ENCODE results near the gene IL11. TPM values are rescaled to one million over a fixed set of nuclear protein-coding genes. Genes with fewer than 3 reads are reported as not detected.
A peak's percentile ranks its signal among the peaks of the same experiment; 100 is the strongest.
"Not testable (repeated sequence)": the region's sequence is repeated elsewhere in the genome, so short reads cannot be mapped to it uniquely, and the experiment has no call there.

IL11 gene
- total RNA-seq, 4 donors from 2014 or later, result 0.48 TPM; not detected in 3

GRCh38 chr19:55339889-55340783 is 30.1 kb downstream of the IL11 start:
- H3K4me1 ChIP-seq, result peaks cover 6 to 33% (median 21%) of the 10 kb centered on the region in 4 donors
- in situ Hi-C loops (cut with MboI; ENCODE audit: low pct_ligation_motif_present in 1 of 4, low pct_unique_long_range_greater_than_20kb in 1 of 4, low sequenced_read_pairs in 3 of 4), result no loop called here
- no peak for TF ChIP-seq POLR2A (IDR thresholded peaks at IDR 0.05)
- TF ChIP-seq, protein P1, sequence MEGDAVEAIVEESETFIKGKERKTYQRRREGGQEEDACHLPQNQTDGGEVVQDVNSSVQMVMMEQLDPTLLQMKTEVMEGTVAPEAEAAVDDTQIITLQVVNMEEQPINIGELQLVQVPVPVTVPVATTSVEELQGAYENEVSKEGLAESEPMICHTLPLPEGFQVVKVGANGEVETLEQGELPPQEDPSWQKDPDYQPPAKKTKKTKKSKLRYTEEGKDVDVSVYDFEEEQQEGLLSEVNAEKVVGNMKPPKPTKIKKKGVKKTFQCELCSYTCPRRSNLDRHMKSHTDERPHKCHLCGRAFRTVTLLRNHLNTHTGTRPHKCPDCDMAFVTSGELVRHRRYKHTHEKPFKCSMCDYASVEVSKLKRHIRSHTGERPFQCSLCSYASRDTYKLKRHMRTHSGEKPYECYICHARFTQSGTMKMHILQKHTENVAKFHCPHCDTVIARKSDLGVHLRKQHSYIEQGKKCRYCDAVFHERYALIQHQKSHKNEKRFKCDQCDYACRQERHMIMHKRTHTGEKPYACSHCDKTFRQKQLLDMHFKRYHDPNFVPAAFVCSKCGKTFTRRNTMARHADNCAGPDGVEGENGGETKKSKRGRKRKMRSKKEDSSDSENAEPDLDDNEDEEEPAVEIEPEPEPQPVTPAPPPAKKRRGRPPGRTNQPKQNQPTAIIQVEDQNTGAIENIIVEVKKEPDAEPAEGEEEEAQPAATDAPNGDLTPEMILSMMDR (IDR thresholded peaks at IDR 0.05), result no peak
- peak; percentile 98 to 99 (median 99) for TF ChIP-seq POLR2AphosphoS5 (IDR thresholded peaks at IDR 0.05)
- H3K9me3 ChIP-seq, result no peaks in the 10 kb centered on the region
- no peaks in the 10 kb centered on the region for H3K27me3 ChIP-seq
- no peaks in the 10 kb centered on the region for H3K36me3 ChIP-seq
- DNase-seq, result peak; percentile 46
- 0 to 3% methylated on average over 2 to 31 of the region's 44 CpGs for WGBS, 2 donors (ENCODE audit: low coverage in 1 of 2)
- peak overlapping the region; percentile 83 to 99 (median 96) for H3K27ac ChIP-seq
- intact Hi-C loops (cut with DNase I; ENCODE audit: low total_unique reads), result loop anchor here (2.0 kb wide), 1 partner anchor 67 kb away; the partner anchor contains the start of gene UBE2S
- H3K4me3 ChIP-seq, result peak overlapping the region; percentile 20 to 96 (median 81)

- Histone ChIP-seq H3K4me3 (peak within 1 kb of the TSS; percentile 46 to 96 (median 81)), H3K27me3 (no peaks in the 10 kb centered on the region), H3K36me3 (no peaks in the 10 kb centered on the region), H3K4me1 (peaks cover 6 to 34% (median 23%) of the 10 kb centered on the region in 4 donors), H3K27ac (peak within 1 kb of the TSS; percentile 94 to 99 (median 98)), H3K9me3 (no peaks in the 10 kb centered on the region)
- 0% methylated on average over 10 to 63 of the region's 63 CpGs for WGBS, 2 donors (ENCODE audit: low coverage in 1 of 2)
- TF ChIP-seq EP300 (IDR thresholded peaks at IDR 0.05; ENCODE audit: low read depth) (no peak), POLR2A (IDR thresholded peaks at IDR 0.05) (peak; percentile 97), POLR2AphosphoS5 (IDR thresholded peaks at IDR 0.05) (peak; percentile 5 to 65 (median 11))
- TF ChIP-seq, protein P1 (IDR thresholded peaks at IDR 0.05), result peak; percentile 29 to 70 (median 38)
- peak; percentile 100 for DNase-seq
- intact Hi-C loops (cut with DNase I; ENCODE audit: low total_unique reads) (no loop called here), in situ Hi-C loops (cut with MboI; ENCODE audit: low pct_ligation_motif_present in 1 of 4, low pct_unique_long_range_greater_than_20kb in 1 of 4, low sequenced_read_pairs in 3 of 4) (no loop called here)
Observed at GRCh38 chr19:55339105-55339888, 31.0 kb downstream of the IL11 start, which contains the start of gene KMT5C. TSS of gene KMT5C (plus strand) at chr19:55339876. CDS start at chr19:55341937, 2,061 bp downstream.

GRCh38 chr19:55336101-55336500 is 34.2 kb downstream of the IL11 start:
- in situ Hi-C loops (cut with MboI; ENCODE audit: low pct_ligation_motif_present in 1 of 4, low pct_unique_long_range_greater_than_20kb in 1 of 4, low sequenced_read_pairs in 3 of 4), result no loop called here
- H3K27me3 ChIP-seq, result no peaks in the 10 kb centered on the region
- H3K4me1 ChIP-seq, result peaks cover 6 to 30% (median 25%) of the 10 kb centered on the region in 4 donors
- H3K27ac ChIP-seq, result no peak overlapping the region
- H3K4me3 ChIP-seq, result no peak overlapping the region
- DNase-seq, result no peak
- WGBS, 2 donors (ENCODE audit: low coverage in 1 of 2), result 80 to 81% methylated on average over 5 to 7 of the region's 7 CpGs
- H3K9me3 ChIP-seq, result no peaks in the 10 kb centered on the region
- TF ChIP-seq POLR2A (IDR thresholded peaks at IDR 0.05) (no peak), EP300 (IDR thresholded peaks at IDR 0.05; ENCODE audit: low read depth) (no peak), POLR2AphosphoS5 (IDR thresholded peaks at IDR 0.05) (no peak)
- intact Hi-C loops (cut with DNase I; ENCODE audit: low total_unique reads), result no loop called here
- H3K36me3 ChIP-seq, result no peaks in the 10 kb centered on the region

DNA sequence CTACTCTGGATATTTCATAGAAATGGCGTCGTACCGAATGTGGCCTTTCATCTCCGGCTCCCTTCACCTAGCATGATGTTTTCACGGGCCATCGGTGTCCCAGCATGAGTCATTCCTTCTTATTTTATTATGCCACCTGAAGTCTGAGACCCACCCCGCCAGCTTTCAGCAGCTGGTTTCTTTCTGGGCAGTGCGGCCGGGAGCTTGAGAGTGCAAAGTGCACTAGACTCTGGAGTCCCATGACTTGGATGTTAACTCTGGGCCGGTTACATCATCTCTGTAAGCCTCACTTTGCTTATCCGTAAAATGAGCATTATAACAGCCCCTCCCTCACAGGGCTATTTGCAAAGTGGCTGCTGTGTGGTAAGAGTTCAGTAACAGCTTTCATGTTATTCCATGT is 36.4 kb downstream of the IL11 start:
- Histone ChIP-seq H3K36me3 (no peaks in the 10 kb centered on the region), H3K9me3 (no peaks in the 10 kb centered on the region), H3K27me3 (no peaks in the 10 kb centered on the region), H3K4me1 (peaks cover 0 to 19% (median 12%) of the 10 kb centered on the region in 4 donors), H3K27ac (peak overlapping the region; percentile 67 to 81 (median 72)), H3K4me3 (no peak overlapping the region)
- intact Hi-C loops (cut with DNase I; ENCODE audit: low total_unique reads), result no loop called here
- 47 to 54% methylated on average over 4 to 11 of the region's 11 CpGs for WGBS, 2 donors (ENCODE audit: low coverage in 1 of 2)
- peak; percentile 88 for DNase-seq
- in situ Hi-C loops (cut with MboI; ENCODE audit: low pct_ligation_motif_present in 1 of 4, low pct_unique_long_range_greater_than_20kb in 1 of 4, low sequenced_read_pairs in 3 of 4), result no loop called here
- TF ChIP-seq POLR2A (IDR thresholded peaks at IDR 0.05) (no peak), POLR2AphosphoS5 (IDR thresholded peaks at IDR 0.05) (peak in 2 of 3 donors; percentile 57 to 60)

DNA sequence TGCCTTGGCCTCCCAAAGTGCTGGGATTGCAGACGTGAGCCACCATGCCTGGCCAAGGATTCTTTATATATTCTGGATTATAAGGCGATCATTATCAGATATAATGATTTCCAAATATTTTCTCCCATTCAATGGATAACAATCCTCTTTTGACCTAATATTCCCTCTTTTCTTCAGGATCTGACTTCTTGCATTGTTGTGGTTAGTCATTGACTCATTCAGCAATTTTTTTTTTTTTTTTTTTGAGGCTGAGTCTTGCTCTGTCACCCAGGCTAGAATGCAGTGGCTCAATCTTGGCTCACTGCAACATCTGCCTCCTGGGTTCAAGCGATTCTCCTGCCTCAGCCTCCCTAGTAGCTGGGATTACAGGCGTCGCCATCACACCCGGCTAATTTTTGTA is 40.5 kb downstream of the IL11 start:
- intact Hi-C loops (cut with DNase I; ENCODE audit: low total_unique reads); DNase-seq; H3K27me3 ChIP-seq; in situ Hi-C loops (cut with MboI; ENCODE audit: low pct_ligation_motif_present in 1 of 4, low pct_unique_long_range_greater_than_20kb in 1 of 4, low sequenced_read_pairs in 3 of 4); H3K9me3 ChIP-seq; H3K4me3 ChIP-seq; H3K36me3 ChIP-seq; H3K27ac ChIP-seq: not testable (repeated sequence)
- H3K4me1 ChIP-seq, result peaks cover 0 to 10% (median 6%) of the 10 kb centered on the region in 4 donors
- 92 to 100% methylated on average over 2 to 6 of the region's 6 CpGs for WGBS, 2 donors (ENCODE audit: low coverage in 1 of 2)

DNA sequence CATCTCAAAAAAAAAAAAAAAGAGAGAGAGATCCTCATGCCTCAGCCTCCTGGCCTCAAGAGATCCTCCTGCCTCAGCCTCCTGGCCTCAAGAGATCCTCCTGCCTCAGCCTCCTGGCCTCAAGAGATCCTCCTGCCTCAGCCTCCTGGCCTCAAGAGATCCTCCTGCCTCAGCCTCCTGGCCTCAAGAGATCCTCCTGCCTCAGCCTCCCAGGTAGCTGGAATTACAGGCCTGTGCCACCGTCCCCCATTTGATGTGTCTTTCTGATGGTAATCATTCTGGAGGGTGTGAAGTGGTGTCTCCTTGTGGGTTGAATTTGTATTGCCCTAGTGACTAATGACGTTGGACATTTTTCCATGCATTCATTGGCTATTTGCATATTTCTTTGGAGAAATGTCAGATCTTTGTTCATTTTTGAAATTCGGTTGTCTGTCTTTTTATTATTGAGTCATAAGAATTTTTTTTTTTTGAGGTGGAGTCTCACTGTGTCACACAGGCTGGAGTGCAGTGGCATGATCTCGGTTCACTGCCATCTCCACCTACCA is 41.4 kb downstream of the IL11 start:
- H3K4me3 ChIP-seq; H3K4me1 ChIP-seq; intact Hi-C loops (cut with DNase I; ENCODE audit: low total_unique reads); in situ Hi-C loops (cut with MboI; ENCODE audit: low pct_ligation_motif_present in 1 of 4, low pct_unique_long_range_greater_than_20kb in 1 of 4, low sequenced_read_pairs in 3 of 4); H3K9me3 ChIP-seq; H3K36me3 ChIP-seq; H3K27me3 ChIP-seq; DNase-seq; H3K27ac ChIP-seq: not testable (repeated sequence)
- WGBS, 2 donors (ENCODE audit: low coverage in 1 of 2), result 62 to 66% methylated on average over 3 to 4 of the region's 4 CpGs

Measured in transverse colon (tissue), 4 donors.